GM19240 (cell line): ENCODE measurements around the gene ZNF566.

Experiments used
- DNase-seq: peaks from one replicate; pipeline ENCODE4 v3.0.0; 2011; ENCODE audit warnings: low spot score; ENCODE audit not compliant: insufficient read length

Gene ZNF566

GRCh38 chr19:36449059-36449670 is 40.2 kb downstream of the ZNF566 start:
- no peak for DNase-seq

- no peak for DNase-seq
Observed at GRCh38 chr19:36441339-36441738, 48.0 kb downstream of the ZNF566 start.

- no peak for DNase-seq
Observed at GRCh38 chr19:36436531-36436930, 52.8 kb downstream of the ZNF566 start.

- no peak for DNase-seq
Observed at GRCh38 chr19:36423925-36424324, 65.4 kb downstream of the ZNF566 start.

- DNase-seq, result no peak
Observed at GRCh38 chr19:36421749-36422481, 67.4 kb downstream of the ZNF566 start.

- no peak for DNase-seq
Observed at GRCh38 chr19:36420961-36421748, 68.2 kb downstream of the ZNF566 start.

GRCh38 chr19:36418287-36419001 is 70.9 kb downstream of the ZNF566 start, which contains the start of gene ZFP82:
ZFP82 (minus strand) TSS chr19:36418644; CDS start chr19:36409789, 8,855 bp downstream.
- peak; percentile 81 for DNase-seq

GRCh38 chr19:36417752-36418286 is 71.5 kb downstream of the ZNF566 start:
- DNase-seq, result no peak

- no peak for DNase-seq
Observed at GRCh38 chr19:36409841-36410240, 79.5 kb downstream of the ZNF566 start.

GRCh38 chr19:36408101-36408500 is 81.3 kb downstream of the ZNF566 start:
- no peak for DNase-seq

GRCh38 chr19:36404498-36404897 is 84.9 kb downstream of the ZNF566 start:
- DNase-seq, result no peak

- DNase-seq, result no peak
Observed at GRCh38 chr19:36401475-36401874, 87.9 kb downstream of the ZNF566 start.

- DNase-seq, result no peak
Observed at GRCh38 chr19:36398571-36398970, 90.8 kb downstream of the ZNF566 start.
